Measurements from ENCODE around the gene BDH1.

Gene BDH1

GRCh38 chr3:197460002-197460401 lies 95.8 kb downstream of the BDH1 start:
- no peaks in the 10 kb centered on the region for H3K36me3 ChIP-seq (ENCODE audit: control insufficient read depth, insufficient read depth, low read length)
- TF ChIP-seq CTCF (IDR thresholded peaks at IDR 0.05; ENCODE audit: insufficient read depth, low read length, poor library complexity, severe bottlenecking), result no peak
- H3K4me3 ChIP-seq (replicated peaks; ENCODE audit: low read depth, low read length), result no peak overlapping the region
- no peak for DNase-seq (ENCODE audit: extremely low read depth, insufficient read length)
- no peaks in the 10 kb centered on the region for H3K27me3 ChIP-seq (replicated peaks; ENCODE audit: control insufficient read depth, insufficient read depth, low read length)

Measured in GM06990 (cell line).